Endometrium (tissue), 2 donors: Measurements from ENCODE around the gene CNOT8.
"Not testable (repeated sequence)": the region's sequence is repeated elsewhere in the genome, so short reads cannot be mapped to it uniquely, and the experiment has no call there.

Experiments used
- FAIRE-seq: peaks from 2 replicates; lab custom pipeline; 2012; peaks lifted over from hg19 to GRCh38; lab: Jason Lieb, UNC
- donor health status: control.
- donor health status: control.

Gene CNOT8

DNA sequence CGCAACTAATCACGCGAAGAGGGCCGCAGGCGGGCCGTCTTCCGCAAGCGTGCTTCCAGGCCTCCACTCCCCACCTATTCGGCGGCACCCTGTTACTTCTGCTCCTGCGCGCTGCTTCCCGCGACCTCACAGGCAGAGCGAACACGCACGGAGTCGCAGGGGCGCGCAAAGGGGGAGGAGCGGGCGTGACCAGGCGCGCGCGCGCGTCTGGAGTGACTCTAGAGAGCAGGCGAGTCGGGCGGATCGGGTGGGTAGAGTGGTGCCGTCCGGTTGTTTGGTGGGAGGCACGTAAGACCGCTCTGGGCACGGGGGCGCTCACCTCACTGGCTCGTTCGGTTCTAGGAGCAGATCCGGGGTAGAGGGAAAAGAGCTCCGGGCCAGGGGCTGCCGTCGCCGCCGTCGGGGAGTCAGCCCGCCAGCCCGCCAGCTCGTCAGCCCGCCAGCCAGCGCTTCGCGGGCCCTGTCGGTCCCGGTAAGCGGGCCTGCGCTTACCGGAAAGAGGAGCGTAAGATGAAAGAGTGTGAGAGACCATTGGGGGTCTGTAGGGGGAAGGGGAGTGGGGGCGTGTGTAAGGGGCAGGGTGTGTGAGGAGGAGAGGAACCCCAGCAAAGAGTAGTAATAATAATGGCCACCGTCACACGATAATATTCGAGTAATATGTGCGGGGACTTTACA is at the start of gene CNOT8:
Gene CNOT8 (plus strand): TSS at position 331 of the 675 bp plus-strand sequence. CDS start 4,652 bp downstream, outside the sequence.
- FAIRE-seq = peak; percentile 67

- no peak for FAIRE-seq
These were observed 47.2 kb upstream of the CNOT8 start for GRCh38 chr5:154811239-154811638.

- FAIRE-seq = no peak
These were observed 46.6 kb upstream of the CNOT8 start for GRCh38 chr5:154811653-154812465.

GRCh38 chr5:154813158-154813557 is 45.3 kb upstream of the CNOT8 start:
- FAIRE-seq = no peak

- FAIRE-seq = no peak
These were observed 44.7 kb upstream of the CNOT8 start for GRCh38 chr5:154813736-154814135.

DNA sequence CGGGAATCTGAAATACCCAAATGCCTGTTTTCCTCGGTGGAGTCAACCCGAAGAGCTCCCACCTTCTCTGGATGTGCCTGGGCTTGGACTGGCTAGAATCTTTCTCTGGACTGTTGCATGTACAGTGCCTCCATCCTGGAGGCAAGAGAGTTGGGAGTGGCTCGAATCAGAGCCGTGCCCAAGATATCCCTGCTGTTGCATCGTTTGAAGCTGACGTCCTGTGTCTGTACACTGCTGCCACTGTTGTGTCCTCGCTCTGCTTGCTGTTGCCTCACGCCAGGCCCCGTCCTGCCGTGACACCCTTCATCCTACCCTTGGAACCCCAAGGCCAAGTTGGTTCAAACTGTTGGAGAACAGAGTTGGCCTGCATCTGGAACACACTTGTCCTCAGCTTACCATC is 43.4 kb upstream of the CNOT8 start:
- no peak for FAIRE-seq

DNA sequence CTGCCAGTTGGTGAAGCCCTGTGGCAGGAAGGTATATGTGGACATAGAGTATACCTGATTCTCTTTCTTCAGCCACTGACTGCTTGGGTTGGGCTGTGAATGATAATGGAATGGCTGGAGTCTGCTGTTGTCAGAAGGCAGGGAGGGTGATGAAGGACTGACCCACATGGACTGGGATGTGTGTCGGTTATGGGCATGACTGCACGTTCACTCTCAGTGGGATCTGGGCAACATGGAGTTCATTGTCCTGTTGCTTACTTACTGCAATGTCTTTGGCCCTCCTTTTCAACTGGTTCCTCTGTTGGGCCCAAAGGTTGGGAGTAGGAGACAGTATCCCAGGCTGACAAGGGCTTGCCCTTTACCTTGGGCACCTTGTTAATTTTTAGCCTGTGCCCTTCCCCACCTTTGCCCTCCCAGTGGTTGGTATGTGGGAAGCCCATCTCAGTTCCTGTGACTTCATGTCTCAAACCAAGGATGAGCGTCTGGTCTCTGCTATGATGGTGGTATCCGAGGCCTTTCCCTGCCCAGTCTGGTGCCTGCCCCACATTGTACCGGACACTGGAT is 42.7 kb upstream of the CNOT8 start:
- FAIRE-seq = no peak

DNA sequence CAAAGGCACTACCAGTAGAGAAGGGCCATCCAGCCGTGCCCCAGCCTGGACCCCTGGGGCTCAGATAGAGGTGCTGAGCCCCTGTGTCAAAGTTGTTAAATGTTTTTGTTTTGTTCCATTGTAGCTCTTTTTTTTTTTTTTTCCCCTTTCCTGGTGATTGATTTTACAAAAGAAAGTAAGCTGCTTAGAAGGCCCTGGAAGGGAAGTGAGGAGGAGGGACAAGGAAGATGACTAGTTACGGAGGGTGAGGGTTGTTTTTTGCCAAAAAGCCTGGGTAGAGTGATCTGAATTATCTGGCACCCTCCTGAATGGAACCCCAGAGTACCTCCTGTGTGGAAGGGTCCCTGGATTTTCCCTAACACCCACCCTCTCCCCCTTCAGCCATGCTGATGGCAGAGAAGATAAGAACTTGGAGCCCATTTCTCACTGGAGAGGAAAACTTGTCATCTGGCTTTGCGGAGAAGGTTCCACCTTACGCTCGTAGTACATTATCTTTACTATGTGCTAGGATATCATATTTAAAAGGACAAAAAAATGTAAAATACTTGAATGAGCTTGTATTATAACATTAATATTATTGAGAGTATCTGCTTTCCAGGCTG is 41.4 kb upstream of the CNOT8 start:
- FAIRE-seq = no peak

DNA sequence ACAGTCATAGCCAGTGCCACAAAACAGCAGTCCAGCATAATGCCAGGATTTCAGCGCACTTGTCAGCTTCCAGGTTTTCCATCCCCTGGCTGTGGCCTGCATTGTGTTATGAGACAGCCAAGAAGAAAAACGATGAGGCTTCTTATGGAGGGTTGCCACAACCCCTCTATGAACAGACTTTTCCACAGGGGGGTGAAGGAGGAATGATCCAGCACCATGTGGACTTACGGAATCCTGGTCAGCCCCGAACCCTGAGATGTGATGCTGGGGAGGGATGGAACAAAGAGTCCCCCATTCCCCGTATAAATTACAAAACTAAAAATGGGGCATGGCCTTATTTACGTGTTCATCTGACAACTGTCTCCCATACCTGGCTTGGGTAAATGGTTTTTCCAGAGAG is 40.6 kb upstream of the CNOT8 start:
- FAIRE-seq = no peak

DNA sequence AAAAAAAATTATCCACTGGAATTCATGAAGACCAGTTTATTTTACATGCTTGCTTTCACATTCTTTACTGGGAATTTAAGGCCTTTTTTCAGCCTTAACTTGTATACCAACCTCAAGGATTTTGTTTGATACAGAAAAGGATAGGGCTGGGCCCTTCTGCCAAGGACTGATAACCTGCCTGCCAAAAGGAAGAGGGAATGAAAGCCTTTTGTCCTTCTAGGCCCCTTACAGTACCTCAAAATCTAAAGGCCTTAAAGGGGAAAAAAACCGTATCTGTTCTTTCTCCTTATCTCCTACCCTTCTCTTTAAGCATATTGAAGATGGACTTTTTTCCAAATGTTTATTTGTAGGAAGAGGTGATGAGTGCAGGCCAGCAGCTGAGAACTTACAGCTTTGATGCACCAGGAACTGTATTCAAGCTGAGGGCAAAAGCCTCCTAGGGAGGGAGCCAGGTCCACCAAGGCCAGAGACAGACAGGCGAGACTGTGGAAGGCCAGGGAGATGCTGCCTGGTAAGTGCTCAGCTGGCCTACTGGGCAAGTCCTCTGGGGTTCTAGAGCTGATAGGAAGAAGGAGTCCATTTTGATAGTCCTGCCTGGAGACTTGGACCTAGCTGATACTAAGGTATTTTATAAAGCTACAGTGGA is 39.8 kb upstream of the CNOT8 start:
- FAIRE-seq = no peak

DNA sequence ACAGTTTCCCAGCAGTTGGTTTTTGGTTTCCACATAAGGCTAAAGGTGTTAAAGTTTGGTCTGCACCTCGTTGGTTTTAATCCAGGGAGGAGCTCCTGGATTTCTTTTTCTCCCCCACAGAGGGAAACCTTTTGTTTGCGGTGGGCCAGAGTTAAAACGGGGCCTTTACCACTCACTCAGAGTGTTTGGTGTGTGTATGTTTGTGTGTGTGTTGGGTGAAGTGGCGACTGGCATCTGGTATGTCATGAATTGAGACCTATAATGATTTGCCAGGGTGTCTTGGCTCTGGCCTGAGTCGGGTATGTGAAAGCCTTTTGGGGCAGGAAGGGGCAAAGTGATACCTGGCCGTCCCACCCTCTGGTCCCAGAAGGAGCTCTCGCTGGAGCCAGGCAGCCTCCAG is 38.9 kb upstream of the CNOT8 start:
- no peak for FAIRE-seq

DNA sequence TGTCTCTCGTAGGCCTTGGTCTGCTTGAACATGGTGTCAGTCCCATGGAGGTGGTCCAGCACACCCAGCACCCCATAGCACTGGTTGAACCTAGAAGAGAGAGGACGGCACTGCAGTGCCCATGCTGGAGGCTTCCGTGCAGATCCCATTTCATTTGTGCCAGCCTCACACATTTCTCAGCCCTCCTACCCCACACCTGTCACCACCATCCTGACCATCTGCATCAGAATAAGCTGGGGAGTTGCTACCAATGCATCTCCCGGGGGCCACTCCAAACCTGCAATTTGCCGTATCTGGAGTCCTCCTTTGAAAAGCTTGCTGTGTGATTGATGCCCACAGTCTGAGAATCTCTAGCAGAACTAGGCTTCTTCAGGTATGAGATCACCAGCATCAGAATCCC is 38.0 kb upstream of the CNOT8 start:
- no peak for FAIRE-seq

DNA sequence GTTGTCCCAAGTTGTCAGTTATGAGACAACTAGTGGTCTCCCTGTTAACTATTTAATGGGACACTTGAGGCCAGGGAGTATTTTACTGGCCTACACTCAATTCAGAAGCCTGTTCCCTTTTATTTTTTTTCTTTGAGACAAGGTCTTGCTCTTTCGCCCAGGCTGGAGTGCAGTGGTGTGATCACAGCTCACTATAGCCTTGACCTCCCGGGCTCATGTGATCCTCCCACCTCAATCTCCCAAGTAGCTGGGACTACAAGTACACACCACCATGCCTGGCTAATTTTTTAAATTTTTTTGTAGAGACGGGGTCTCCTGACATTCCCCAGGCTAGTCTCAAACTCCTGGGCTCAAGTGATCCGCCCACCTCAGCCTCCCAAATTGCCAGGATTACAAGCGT is 35.5 kb upstream of the CNOT8 start:
- not testable (repeated sequence) for FAIRE-seq

DNA sequence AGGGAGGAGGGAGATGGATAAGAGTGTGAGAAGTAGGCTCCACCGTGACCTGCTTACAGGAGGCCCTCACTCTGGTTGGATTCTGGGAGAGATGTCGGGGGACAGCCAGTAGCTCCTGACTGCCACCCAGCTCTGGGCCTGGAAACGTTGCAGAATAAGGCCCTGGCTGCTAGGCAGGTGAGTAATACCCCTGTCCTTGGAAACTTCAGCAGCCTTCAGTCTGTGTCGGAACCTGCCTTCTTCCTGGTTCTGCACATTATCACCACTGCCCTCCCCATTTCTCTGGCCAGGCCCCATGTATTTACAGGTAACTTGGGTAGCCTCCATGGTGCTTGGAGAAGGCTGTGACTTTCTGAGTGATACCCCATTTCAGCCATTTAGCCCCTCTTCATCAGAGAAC is 34.8 kb upstream of the CNOT8 start:
- FAIRE-seq = no peak

DNA sequence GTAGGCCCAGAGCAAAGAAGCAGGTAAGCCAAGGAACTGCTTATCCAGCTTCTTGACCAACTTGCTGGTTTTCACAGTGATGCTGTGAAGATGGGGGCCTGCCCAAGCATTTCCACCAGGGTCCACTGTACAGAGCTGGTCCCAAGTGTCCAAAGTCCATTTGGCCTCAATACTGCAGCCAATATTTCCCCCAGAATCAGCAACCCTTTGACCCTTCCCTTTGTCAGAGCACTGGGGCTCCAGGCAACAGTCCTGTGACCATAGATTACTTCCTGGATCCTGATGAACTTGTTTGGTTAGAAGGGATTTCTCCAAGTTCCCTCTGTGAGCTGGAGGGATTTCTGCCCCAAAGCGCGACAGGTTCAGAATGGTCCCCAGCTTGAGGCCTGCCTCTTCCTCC is 34.4 kb upstream of the CNOT8 start:
- no peak for FAIRE-seq

DNA sequence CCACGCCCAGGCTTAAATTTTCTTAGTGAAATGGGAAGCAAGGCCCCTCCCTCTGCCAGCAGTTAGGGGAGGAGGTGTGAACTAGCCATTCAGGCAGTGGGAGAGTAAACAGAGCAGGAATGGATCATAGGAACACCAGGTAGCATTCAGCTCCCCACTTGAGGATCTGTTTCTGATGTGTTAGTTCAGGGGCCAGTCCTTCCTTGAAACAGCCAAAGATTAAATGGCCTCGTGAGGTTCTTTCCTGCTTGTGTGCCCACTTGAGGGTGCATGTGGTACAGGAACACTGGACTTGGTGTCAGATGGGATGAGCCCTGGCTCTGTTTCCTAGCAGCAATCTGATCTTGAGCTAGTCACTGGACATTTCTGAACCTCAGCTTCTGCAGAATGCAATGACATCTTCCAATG is 29.2 kb upstream of the CNOT8 start:
- FAIRE-seq = no peak

- FAIRE-seq = no peak
These were observed 28.7 kb upstream of the CNOT8 start for GRCh38 chr5:154829589-154830218.

DNA sequence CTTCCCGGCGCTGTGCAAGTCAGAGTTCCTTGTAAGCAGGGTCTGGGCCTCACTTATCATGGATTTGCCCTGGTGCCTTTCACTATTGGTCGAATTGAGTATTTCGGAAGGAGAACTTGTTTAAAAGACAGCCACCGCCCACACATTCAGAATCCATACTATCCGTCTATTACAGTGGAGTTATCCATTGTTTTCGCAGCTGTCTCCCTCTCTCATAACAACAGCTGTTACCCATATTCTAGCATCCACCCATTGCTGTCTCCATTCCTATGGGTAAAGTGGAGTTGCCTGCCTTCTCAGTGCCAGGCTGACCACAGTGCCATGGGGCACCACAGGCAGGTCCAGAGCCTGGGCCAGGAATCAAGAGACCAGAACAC is 28.2 kb upstream of the CNOT8 start:
- FAIRE-seq = no peak

DNA sequence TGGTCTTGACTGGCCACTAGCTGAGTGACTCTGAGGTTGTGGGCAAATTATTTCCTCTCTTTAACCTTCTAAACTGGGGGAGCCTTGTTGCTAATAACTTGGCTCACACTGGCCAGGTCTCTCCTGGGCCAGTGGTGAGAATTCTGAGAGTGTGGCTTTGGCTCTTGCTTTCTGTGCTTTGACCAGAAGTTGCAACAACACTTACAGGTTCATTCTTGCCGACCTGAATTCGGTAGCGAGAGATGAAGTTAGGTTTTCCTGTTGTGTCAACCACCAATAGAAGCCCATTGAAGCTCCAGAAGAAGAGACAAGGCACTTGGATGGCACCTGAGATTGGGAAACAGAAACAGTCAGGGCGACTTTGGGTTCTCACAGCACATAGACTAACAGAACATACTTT is 27.8 kb upstream of the CNOT8 start:
- FAIRE-seq = no peak

DNA sequence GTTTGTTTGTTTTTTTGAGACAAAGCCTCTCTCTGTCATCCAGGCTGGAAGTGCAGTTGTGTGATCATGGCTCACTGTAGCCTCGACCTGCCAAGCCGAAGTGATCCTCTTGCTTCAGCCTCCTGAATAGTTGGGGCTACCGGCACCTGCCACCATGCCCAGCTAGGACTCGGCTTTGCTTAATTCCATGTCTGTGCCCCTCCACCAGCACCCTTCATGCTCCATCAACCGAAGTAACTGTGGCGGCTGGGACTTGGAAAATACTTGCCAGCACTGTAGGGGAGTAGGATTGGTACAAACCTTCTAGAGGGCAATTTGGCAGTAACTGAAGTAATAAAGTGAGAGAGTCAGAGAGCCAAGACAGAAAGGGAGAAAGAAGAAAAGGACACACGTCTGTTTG is 27.0 kb upstream of the CNOT8 start:
- FAIRE-seq = no peak

DNA sequence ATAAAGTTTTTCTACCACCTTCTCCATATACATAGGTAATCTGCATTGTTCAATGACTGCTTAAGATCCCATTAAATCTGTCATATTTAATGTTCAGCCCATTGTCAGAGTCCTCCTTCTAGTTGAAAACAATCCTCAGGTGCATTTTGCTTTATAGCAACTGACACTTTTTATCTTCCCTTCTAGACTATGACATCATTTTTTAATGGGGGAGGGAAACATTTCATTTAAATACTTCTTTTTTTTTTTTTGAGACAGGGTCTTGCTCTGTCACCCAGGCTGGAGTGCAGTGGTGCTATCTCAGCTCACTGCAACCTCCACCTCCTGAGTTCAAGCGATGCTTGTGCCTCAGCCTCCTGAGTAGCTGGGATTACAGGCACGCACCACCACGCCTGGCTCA is 25.6 kb upstream of the CNOT8 start:
- not testable (repeated sequence) for FAIRE-seq

- no peak for FAIRE-seq
These were observed 24.4 kb upstream of the CNOT8 start for GRCh38 chr5:154834053-154834452.
